ENCODE results near the gene PDE8B. TPM values are rescaled to one million over a fixed set of nuclear protein-coding genes. Genes with fewer than 3 reads are reported as not detected.

The PDE8B gene
- total RNA-seq, 1 experiment from 2014 or later, result 0.07 TPM

GRCh38 chr5:77280036-77280435, 69.6 kb downstream of the PDE8B start:
- Histone ChIP-seq H4K5ac (ENCODE audit: insufficient read length, low read depth, low read length) (no peak overlapping the region), H3K27ac (ENCODE audit: insufficient read length, low read depth, low read length) (no peak overlapping the region), H2AFZ (ENCODE audit: low read length) (no peak overlapping the region), H3K56ac (ENCODE audit: insufficient read length, low read depth, low read length) (no peak overlapping the region), H2BK15ac (ENCODE audit: low read depth, low read length) (no peak overlapping the region), H2AK5ac (ENCODE audit: insufficient read length, low read length) (no peak overlapping the region), H3K23me2 (ENCODE audit: insufficient read length, low read depth, low read length, poor library complexity, severe bottlenecking) (no peaks in the 10 kb centered on the region), H3K79me2 (ENCODE audit: insufficient read depth, low read length) (no peaks in the 10 kb centered on the region), H2BK120ac (ENCODE audit: low read depth, low read length, poor library complexity, severe bottlenecking) (no peak overlapping the region), H4K8ac (replicated peaks; ENCODE audit: insufficient read length, low read depth, low read length) (no peak overlapping the region), H3K9ac (ENCODE audit: extremely low read depth, insufficient read length, low read length) (no peak overlapping the region), H2BK5ac (ENCODE audit: insufficient read length, low read length) (no peak overlapping the region), H3K4me1 (ENCODE audit: insufficient read depth, low read length) (no peaks in the 10 kb centered on the region; the same call in 1 of the 2 replicates), H3K4me2 (ENCODE audit: insufficient read depth, insufficient read length, low read length) (no peak overlapping the region), H2BK12ac (ENCODE audit: insufficient read length, low read depth, low read length) (no peak overlapping the region), H4K20me1 (ENCODE audit: control insufficient read depth, insufficient read depth, insufficient read length) (no peaks in the 10 kb centered on the region), H4K91ac (ENCODE audit: insufficient read length, low read depth, low read length) (no peak overlapping the region), H3K14ac (ENCODE audit: insufficient read depth, low read length) (no peak overlapping the region), H3K79me1 (ENCODE audit: insufficient read depth, low read depth, low read length, poor library complexity, severe bottlenecking) (no peaks in the 10 kb centered on the region), H3K27me3 (ENCODE audit: insufficient read depth, low read length) (no peaks in the 10 kb centered on the region), H2BK20ac (ENCODE audit: low read depth, low read length, poor library complexity, severe bottlenecking) (no peak overlapping the region), H3K9me3 (ENCODE audit: control insufficient read depth, low read depth, low read length) (no peaks in the 10 kb centered on the region), H3T11ph (ENCODE audit: low read length) (no peak overlapping the region), H3K18ac (ENCODE audit: insufficient read length, low read depth, low read length) (no peak overlapping the region), H3K4ac (ENCODE audit: low read depth, low read length) (no peak overlapping the region), H3K23ac (ENCODE audit: insufficient read length, low read depth, low read length) (no peak overlapping the region)
- H3K9me3 Mint-ChIP-seq, result no peaks in the 10 kb centered on the region
- no CpG with 5 or more reads among the region's 3 CpGs for WGBS (ENCODE audit: extremely low coverage, insufficient read length, low lambda C conversion rate)
- H3K4me1 Mint-ChIP-seq, result peaks cover 3 to 5% of the 10 kb centered on the region in 2 experiments
- TF ChIP-seq, protein P1, sequence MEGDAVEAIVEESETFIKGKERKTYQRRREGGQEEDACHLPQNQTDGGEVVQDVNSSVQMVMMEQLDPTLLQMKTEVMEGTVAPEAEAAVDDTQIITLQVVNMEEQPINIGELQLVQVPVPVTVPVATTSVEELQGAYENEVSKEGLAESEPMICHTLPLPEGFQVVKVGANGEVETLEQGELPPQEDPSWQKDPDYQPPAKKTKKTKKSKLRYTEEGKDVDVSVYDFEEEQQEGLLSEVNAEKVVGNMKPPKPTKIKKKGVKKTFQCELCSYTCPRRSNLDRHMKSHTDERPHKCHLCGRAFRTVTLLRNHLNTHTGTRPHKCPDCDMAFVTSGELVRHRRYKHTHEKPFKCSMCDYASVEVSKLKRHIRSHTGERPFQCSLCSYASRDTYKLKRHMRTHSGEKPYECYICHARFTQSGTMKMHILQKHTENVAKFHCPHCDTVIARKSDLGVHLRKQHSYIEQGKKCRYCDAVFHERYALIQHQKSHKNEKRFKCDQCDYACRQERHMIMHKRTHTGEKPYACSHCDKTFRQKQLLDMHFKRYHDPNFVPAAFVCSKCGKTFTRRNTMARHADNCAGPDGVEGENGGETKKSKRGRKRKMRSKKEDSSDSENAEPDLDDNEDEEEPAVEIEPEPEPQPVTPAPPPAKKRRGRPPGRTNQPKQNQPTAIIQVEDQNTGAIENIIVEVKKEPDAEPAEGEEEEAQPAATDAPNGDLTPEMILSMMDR (conservative IDR thresholded peaks at IDR 0.05), result no peak
- no peaks in the 10 kb centered on the region for H3K36me3 Mint-ChIP-seq (ENCODE audit: insufficient read depth in 1 of 3, low read depth in 3 of 3)
- H3K4me3 Mint-ChIP-seq, result no peak overlapping the region
- H3K27ac Mint-ChIP-seq, result no peak overlapping the region
- DNase-seq, result no peak
- H3K27me3 Mint-ChIP-seq (ENCODE audit: low read depth), result no peaks in the 10 kb centered on the region; the same call in 1 of the 2 replicates
